IMR-90 (cell line): Measurements from ENCODE around the gene CLEC7A. TPM values are rescaled to one million over a fixed set of nuclear protein-coding genes. Genes with fewer than 3 reads are reported as not detected.

Experiments
- ATAC-seq: fragments of 200-7000 bp; cut with Tn5 transposase; 2 replicates; pipeline ENCODE4 v1.9.1; 2020; ENCODE audit warnings: low read depth, mild to moderate bottlenecking, moderate library complexity
- BruUV-seq: library from RNA; stranded (reverse); fragments of 400-500 nt; replicated peaks from 2 replicates; lab custom pipeline; 2021; lab: Mats Ljungman, UMichigan
- CTCF ChIA-PET: fragments of 300-600 bp; formaldehyde crosslinking; extraction: SDS; loops from one replicate; lab custom pipeline; 2021; ENCODE audit warnings: antibody characterized with exemption; lab: Yijun Ruan, JAX
- POLR2A ChIA-PET: fragments of 300-600 bp; sonication (Branson Sonifier 250); formaldehyde crosslinking; loops from one replicate; lab custom pipeline; 2022; ENCODE audit warnings: antibody characterized with exemption; ENCODE audit not compliant: unreplicated experiment; lab: Charles Lee
- DNase-seq: peaks from one replicate; pipeline ENCODE4 v3.0.0; 2013
- H2AFZ ChIP-seq: replicated peaks from 2 replicates; pipeline ENCODE3; 2013; ENCODE audit warnings: low read length, mild to moderate bottlenecking; ENCODE audit not compliant: poor library complexity
- H2AK5ac ChIP-seq: 2 replicates; pipeline ENCODE4 v1.6.1; 2013; ENCODE audit warnings: low read depth, low read length, inconsistent platforms
- H2AK9ac ChIP-seq: replicated peaks from 2 replicates; pipeline ENCODE3; 2013; ENCODE audit warnings: mild to moderate bottlenecking, low read depth, low read length, moderate library complexity; ENCODE audit not compliant: poor library complexity
- H2BK120ac ChIP-seq: 2 replicates; pipeline ENCODE4 v1.6.1; 2013; ENCODE audit warnings: low read depth, low read length, inconsistent platforms
- H2BK15ac ChIP-seq: 3 replicates; pipeline ENCODE4 v1.6.1; 2013; ENCODE audit warnings: low read depth, low read length, inconsistent platforms
- H2BK20ac ChIP-seq: 2 replicates; pipeline ENCODE4 v1.6.1; 2013; ENCODE audit warnings: low read depth, mild to moderate bottlenecking, inconsistent platforms, low read length, moderate library complexity
- H2BK5ac ChIP-seq: 2 replicates; pipeline ENCODE4 v1.6.1; 2013; ENCODE audit warnings: mild to moderate bottlenecking, low read depth, low read length, inconsistent platforms; ENCODE audit not compliant: poor library complexity, severe bottlenecking
- H3K14ac ChIP-seq: replicated peaks from 2 replicates; pipeline ENCODE4 v1.6.1; 2013; ENCODE audit warnings: low read depth, low read length, inconsistent platforms
- H3K18ac ChIP-seq: 2 replicates; pipeline ENCODE4 v1.6.1; 2013; ENCODE audit warnings: low read depth, low read length, control low read depth
- H3K23ac ChIP-seq: 2 replicates; pipeline ENCODE4 v1.6.1; 2013; ENCODE audit warnings: low read depth, low read length, inconsistent platforms
- H3K27ac ChIP-seq: 2 replicates; pipeline ENCODE4 v1.5.1; 2013; ENCODE audit warnings: mild to moderate bottlenecking, control low read depth, low read length; ENCODE audit not compliant: insufficient read depth
- H3K27me3 ChIP-seq: 2 replicates; pipeline ENCODE4 v1.6.1; 2013; ENCODE audit warnings: low read length; ENCODE audit not compliant: control insufficient read depth, insufficient read depth
- H3K36me3 ChIP-seq: 2 replicates; pipeline ENCODE4 v1.6.1; 2013; ENCODE audit warnings: low read length, mixed read lengths; ENCODE audit not compliant: control insufficient read depth, insufficient read depth
- H3K4ac ChIP-seq: 2 replicates; pipeline ENCODE4 v1.6.1; 2013; ENCODE audit warnings: low read depth, low read length, inconsistent platforms
- H3K4me1 ChIP-seq: 2 replicates; pipeline ENCODE4 v1.6.1; 2013; ENCODE audit warnings: low read length, mixed read lengths; ENCODE audit not compliant: control insufficient read depth, insufficient read depth
- H3K4me2 ChIP-seq: 2 replicates; pipeline ENCODE4 v1.6.1; 2013; ENCODE audit warnings: low read depth, mild to moderate bottlenecking, control low read depth, low read length, moderate library complexity
- H3K4me3 ChIP-seq: 2 replicates; pipeline ENCODE4 v1.5.1; 2013; ENCODE audit warnings: low read depth, mild to moderate bottlenecking, control low read depth, low read length, moderate library complexity; ENCODE audit not compliant: insufficient read depth
- H3K56ac ChIP-seq: 2 replicates; pipeline ENCODE4 v1.6.1; 2013; ENCODE audit warnings: low read length, inconsistent platforms; ENCODE audit not compliant: insufficient read depth; ENCODE audit errors: extremely low read depth
- H3K79me1 ChIP-seq, 2 experiments: 2 replicates each; pipeline ENCODE4 v1.6.1; 2013; ENCODE audit warnings: low read length in 2 of 2, inconsistent platforms in 1 of 2, low read depth in 1 of 2
- H3K9ac ChIP-seq: 2 replicates; pipeline ENCODE4 v1.6.1; 2013; ENCODE audit warnings: low read depth, low read length, control low read depth
- H3K9me1 ChIP-seq: 2 replicates; pipeline ENCODE4 v1.6.1; 2013; ENCODE audit warnings: low read length, inconsistent platforms; ENCODE audit not compliant: insufficient read depth
- H3K9me3 ChIP-seq: 2 replicates; pipeline ENCODE4 v1.6.1; 2013; ENCODE audit warnings: low read length; ENCODE audit not compliant: control insufficient read depth, insufficient read depth
- H4K20me1 ChIP-seq: 2 replicates; pipeline ENCODE4 v1.6.1; 2013; ENCODE audit warnings: low read length, inconsistent platforms; ENCODE audit not compliant: insufficient read depth
- H4K5ac ChIP-seq: 2 replicates; pipeline ENCODE4 v1.6.1; 2013; ENCODE audit warnings: mild to moderate bottlenecking, low read depth, low read length, control low read depth
- H4K8ac ChIP-seq, 2 experiments: 2 replicates each; pipeline ENCODE4 v1.6.1; 2013; ENCODE audit warnings: low read depth in 2 of 2, low read length in 2 of 2, control low read depth in 1 of 2, inconsistent platforms in 1 of 2
- H4K91ac ChIP-seq: 2 replicates; pipeline ENCODE4 v1.6.1; 2013; ENCODE audit warnings: low read depth, low read length, inconsistent platforms; ENCODE audit not compliant: insufficient read depth
- BHLHE40 ChIP-seq: fragments of 150-350 bp; IDR thresholded peaks from 2 replicates; pipeline ENCODE4 v1.6.1; 2016; ENCODE audit warnings: mild to moderate bottlenecking, low read depth, low read length
- CEBPB ChIP-seq: IDR thresholded peaks from 2 replicates; pipeline ENCODE4 v1.6.1; 2012; ENCODE audit warnings: low read depth, low read length, improper control_type of control experiment
- CTCF ChIP-seq: conservative IDR thresholded peaks from 2 replicates; pipeline ENCODE4 v1.5.1; 2012; ENCODE audit warnings: mild to moderate bottlenecking, low read depth, low read length, improper control_type of control experiment
- MAFK ChIP-seq: IDR thresholded peaks from 2 replicates; pipeline ENCODE4 v1.6.1; 2012; ENCODE audit warnings: low read depth, low read length, improper control_type of control experiment
- RAD21 ChIP-seq: IDR thresholded peaks from 2 replicates; pipeline ENCODE4 v1.6.1; 2012; ENCODE audit warnings: low read length, improper control_type of control experiment
- WGBS, 2 experiments: methylation state at CpG; one replicate each; pipeline versions ENCODE4 v1.1.5 to v1.1.7; 2013; ENCODE audit warnings: missing lambda C conversion rate in 2 of 2; ENCODE audit not compliant: insufficient read length in 1 of 2; ENCODE audit errors: extremely low coverage in 2 of 2; 5-methylcytosine and 5-hydroxymethylcytosine counted together
- dilution Hi-C: fragments of 300-500 bp; cut with HindIII; formaldehyde crosslinking; loops from one replicate; pipeline ENCODE4 v1.14.3; 2018; ENCODE audit warnings: low sequenced_read_pairs; ENCODE audit not compliant: unreplicated experiment
- in situ Hi-C: fragments of 300-500 bp; cut with MboI; formaldehyde crosslinking; loops from 3 replicates; pipeline ENCODE4 v1.14.3; 2019; ENCODE audit warnings: low sequenced_read_pairs, inconsistent platforms, mixed read lengths
- intact Hi-C: fragments of 100-400 bp; cut with micrococcal nuclease; formaldehyde crosslinking; loops from 2 replicates; pipeline ENCODE4 v1.10.0; 2022
- polyA plus RNA-seq, 3 experiments: library from polyadenylated mRNA; depleted of rRNA; stranded (reverse); fragments of >200 nt; gene quantifications; 2 replicates each; pipeline ENCODE4 v1.2.3, GENCODE V29; 2012; ENCODE audit warnings: low replicate concordance in 1 of 3
- total RNA-seq: library from RNA; depleted of rRNA; stranded (reverse); fragments of >200 nt; gene quantifications from 2 replicates; pipeline ENCODE4 v1.2.3, GENCODE V29; 2012

Gene CLEC7A
- total and polyA plus RNA-seq, 2 of the 4 experiments (the other 2 are of a cell fraction): not detected

GRCh38 chr12:10171973-10172728 lies 42.2 kb upstream of the CLEC7A start, which contains the start of gene OLR1:
Gene OLR1 (minus strand): TSS chr12:10172132. CDS start chr12:10172077, 55 bp downstream.
- Histone ChIP-seq H3K4ac (peak within 1 kb of the TSS; percentile 50; the same call in 1 of the 2 replicates), H2BK5ac (peak within 1 kb of the TSS; percentile 66), H3K27ac (no peak within 1 kb of the TSS), H3K4me3 (no peak within 1 kb of the TSS), H3K9me1 (no peaks in the 10 kb centered on the region), H3K56ac (peak within 1 kb of the TSS; percentile 35; the same call in 1 of the 2 replicates), H2BK20ac (peak within 1 kb of the TSS; percentile 87), H4K8ac (peak within 1 kb of the TSS in 1 of 2 experiments; percentile 42; a peak in 1 of 4 replicates), H2BK15ac (0 out of 3 replicates have a peak within 1 kb of the TSS, but pooled peaks have one; percentile 62), H3K9ac (no peak within 1 kb of the TSS), H3K36me3 (no peaks in the 10 kb centered on the region), H3K9me3 (no peaks in the 10 kb centered on the region), H4K20me1 (no peaks in the 10 kb centered on the region), H2AFZ (no peak within 1 kb of the TSS), H3K18ac (peak within 1 kb of the TSS; percentile 88; the same call in 1 of the 2 replicates), H3K14ac (0 out of 2 replicates have a peak within 1 kb of the TSS, but pooled peaks have one; percentile 37), H2AK9ac (no peak within 1 kb of the TSS), H3K27me3 (no peaks in the 10 kb centered on the region), H3K4me1 (peaks cover 9% of the 10 kb centered on the region), H3K79me1 (0 out of 4 replicates have a peak, but pooled peaks cover 0 to 4% of the 10 kb centered on the region in 2 experiments), H4K5ac (peak within 1 kb of the TSS; percentile 90; the same call in 1 of the 2 replicates), H2AK5ac (peak within 1 kb of the TSS; percentile 67; the same call in 1 of the 2 replicates), H2BK120ac (peak within 1 kb of the TSS; percentile 83), H4K91ac (no peak within 1 kb of the TSS; the same call in 1 of the 2 replicates), H3K4me2 (peak within 1 kb of the TSS; percentile 59; the same call in 1 of the 2 replicates), H3K23ac (no peak within 1 kb of the TSS)
- ChIA-PET CTCF (interaction anchor here (1.5 kb wide), 1 partner anchor 19 kb away, joined by 7 read pairs; no protein-coding TSS in a partner anchor), POLR2A (interaction anchor here (0.6 to 1.1 kb wide), 2 partner anchors 40 to 45 kb away, joined by 3 read pairs; partner anchors contain the start of gene GABARAPL1)
- DNase-seq (peak; percentile 55), ATAC-seq (peak; percentile 10; the same call in 1 of the 2 replicates)
- WGBS, 2 experiments: no CpG with 5 or more reads among the region's 7 CpGs
- in situ Hi-C loops: no loop called here
- intact Hi-C loops: no loop called here
- BruUV-seq: no TSS peak
- TF ChIP-seq CEBPB (peak; percentile 44; the same call in 1 of the 2 replicates), CTCF (no peak), BHLHE40 (no peak), MAFK (no peak), RAD21 (no peak)
- dilution Hi-C loops: no loop called here
